MG63 (cell line): ENCODE data around the gene CCDC121. TPM values are rescaled to one million over a fixed set of nuclear protein-coding genes. Genes with fewer than 3 reads are reported as not detected.

Experiments
- DNase-seq: peaks from one replicate; pipeline ENCODE4 v3.0.0-alpha.2; 2020
- H3K27me3 ChIP-seq: fragments of 250-450 bp; sonication (Bioruptor Pico); 2 replicates; pipeline ENCODE4 v1.5.1; 2020; ENCODE audit warnings: mild to moderate bottlenecking, moderate library complexity
- H3K36me3 ChIP-seq: fragments of 250-450 bp; sonication (Bioruptor Pico); 2 replicates; pipeline ENCODE4 v1.5.1; 2020; ENCODE audit warnings: mild to moderate bottlenecking, moderate library complexity
- H3K4me3 ChIP-seq: fragments of 250-450 bp; sonication (Bioruptor Pico); 2 replicates; pipeline ENCODE4 v1.5.1; 2020; ENCODE audit warnings: mild to moderate bottlenecking, moderate library complexity
- H3K9me3 ChIP-seq: fragments of 250-450 bp; sonication (Bioruptor Pico); 2 replicates; pipeline ENCODE4 v1.5.1; 2020; ENCODE audit warnings: mild to moderate bottlenecking, moderate library complexity
- total RNA-seq: library from RNA; depleted of rRNA; stranded (reverse); fragments of >200 nt; shearing (Covaris generic); gene quantifications from 2 replicates; pipeline ENCODE4 v1.2.3, GENCODE V29; 2014; ENCODE audit warnings: low replicate concordance; rRNA removed

Gene CCDC121, protein sequence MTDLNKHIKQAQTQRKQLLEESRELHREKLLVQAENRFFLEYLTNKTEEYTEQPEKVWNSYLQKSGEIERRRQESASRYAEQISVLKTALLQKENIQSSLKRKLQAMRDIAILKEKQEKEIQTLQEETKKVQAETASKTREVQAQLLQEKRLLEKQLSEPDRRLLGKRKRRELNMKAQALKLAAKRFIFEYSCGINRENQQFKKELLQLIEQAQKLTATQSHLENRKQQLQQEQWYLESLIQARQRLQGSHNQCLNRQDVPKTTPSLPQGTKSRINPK
- total RNA-seq = 1.2 and 3.3 TPM in 2 replicates

DNA sequence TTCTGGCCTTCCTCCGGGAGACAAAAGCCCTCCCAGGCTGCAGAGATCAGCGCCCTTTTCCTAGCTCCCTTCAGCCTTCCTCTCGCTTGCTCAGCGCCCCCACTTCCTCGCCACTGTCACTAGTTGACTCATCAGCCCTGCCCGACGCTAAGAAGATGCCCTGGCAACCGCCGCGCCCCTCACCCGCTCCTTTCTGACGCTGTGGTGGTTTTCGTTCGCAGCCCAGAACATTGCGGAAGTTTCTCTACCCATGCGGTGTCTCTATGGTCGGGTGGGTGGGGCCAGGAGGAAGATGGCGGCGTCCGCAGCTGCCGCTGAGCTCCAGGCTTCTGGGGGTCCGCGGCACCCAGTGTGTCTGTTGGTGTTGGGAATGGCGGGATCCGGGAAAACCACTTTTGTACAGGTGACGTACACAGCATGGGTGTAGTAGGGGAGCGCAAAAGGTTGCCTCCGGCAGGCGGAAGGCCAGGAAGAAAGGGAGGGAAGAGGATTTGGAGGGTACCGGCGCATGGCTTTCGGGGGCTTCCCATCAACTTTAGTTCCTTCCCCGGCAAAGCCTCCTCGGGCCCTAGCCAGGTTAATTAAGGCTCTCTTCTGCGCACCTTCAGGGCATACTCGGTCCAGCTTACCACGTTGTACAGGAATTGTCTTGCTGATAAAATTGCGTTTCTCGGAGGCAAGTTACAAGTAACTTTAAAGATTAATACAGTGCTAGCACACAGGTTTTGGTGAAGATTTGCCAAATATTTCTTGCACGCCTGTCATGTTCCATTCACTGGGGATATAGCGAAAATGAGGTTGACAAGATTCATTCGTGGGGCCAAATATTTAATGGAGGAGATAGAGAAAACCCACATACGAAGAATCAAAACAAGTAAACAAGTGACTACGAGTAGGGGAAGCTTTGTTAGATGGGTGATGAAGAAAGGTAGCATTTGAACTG is at the start of gene CCDC121, which contains the start of gene GPN1:
CCDC121 (minus strand) TSS at position 246 of the 943 bp plus-strand sequence. CDS start 1,213 bp downstream, outside the sequence.
GPN1 (plus strand) TSS at position 284 of the 943 bp plus-strand sequence; CDS start at position 293, 9 bp downstream.
- peak; percentile 96 for DNase-seq
- Histone ChIP-seq H3K9me3 (no peaks in the 10 kb centered on the region), H3K27me3 (no peaks in the 10 kb centered on the region), H3K36me3 (peaks cover 42% of the 10 kb centered on the region), H3K4me3 (peak within 1 kb of the TSS; percentile 90)

DNA sequence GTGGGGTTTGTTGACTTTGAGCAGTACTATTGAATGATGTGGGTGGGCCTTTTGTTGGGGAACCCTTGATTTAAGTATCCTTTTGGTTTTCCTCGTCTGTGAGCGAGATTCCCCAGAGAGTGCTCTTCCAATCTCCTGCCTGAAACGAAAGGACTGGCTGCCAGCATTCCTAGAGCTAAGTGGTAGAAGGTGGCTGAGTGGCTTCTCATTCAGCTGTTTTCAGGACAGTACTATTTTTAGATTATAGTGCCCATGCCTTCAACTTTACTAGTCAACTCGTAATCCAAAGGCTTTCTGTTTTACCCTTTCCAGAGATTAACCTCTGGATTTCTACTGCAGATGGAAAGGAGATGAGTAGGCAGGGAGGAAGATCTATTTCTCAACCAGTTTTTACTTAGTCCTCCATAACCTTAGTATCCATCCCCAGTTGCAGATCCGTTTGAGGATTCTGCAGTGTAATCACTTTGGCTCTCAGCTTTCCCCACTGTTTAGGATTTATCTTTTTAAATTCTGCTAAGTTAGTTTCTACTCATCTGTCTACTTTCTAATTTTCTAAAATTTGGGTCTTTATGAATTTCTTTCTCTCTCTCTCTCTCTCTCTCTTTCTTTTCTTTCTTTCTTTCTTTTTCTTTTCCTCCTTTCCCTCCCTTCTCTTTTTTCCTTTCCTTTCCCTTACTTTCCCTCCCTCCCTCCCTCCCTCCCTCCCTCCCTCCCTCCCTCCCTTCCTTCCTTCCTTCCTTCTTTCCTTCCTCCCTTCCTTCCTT is 44.1 kb upstream of the CCDC121 start:
- Histone ChIP-seq H3K27me3 (no peaks in the 10 kb centered on the region), H3K36me3 (peaks cover 53% of the 10 kb centered on the region), H3K9me3 (no peaks in the 10 kb centered on the region), H3K4me3 (no peak overlapping the region)
- no peak for DNase-seq

DNA sequence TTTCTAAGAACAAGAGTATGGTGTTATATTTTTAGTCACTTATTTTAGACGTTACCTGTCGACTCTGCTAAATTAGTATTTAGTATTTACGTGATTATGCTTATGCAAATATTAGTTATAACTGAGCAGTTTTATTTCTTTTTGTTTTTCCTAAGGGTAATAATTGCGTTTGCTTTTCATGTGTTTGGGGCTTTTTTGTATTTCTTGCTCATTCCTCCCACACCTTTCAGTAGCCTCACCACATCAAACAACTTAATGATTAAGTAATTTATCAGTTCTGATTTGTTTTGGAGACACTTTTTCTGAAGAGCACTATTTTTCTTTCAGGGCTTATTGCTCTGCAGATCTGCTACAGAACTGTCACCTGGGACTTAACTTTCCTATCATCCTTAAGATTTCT is 42.4 kb upstream of the CCDC121 start:
- peaks cover 50% of the 10 kb centered on the region for H3K36me3 ChIP-seq
- DNase-seq = no peak
- H3K4me3 ChIP-seq = no peak overlapping the region
- H3K9me3 ChIP-seq = no peaks in the 10 kb centered on the region
- H3K27me3 ChIP-seq = no peaks in the 10 kb centered on the region

DNA sequence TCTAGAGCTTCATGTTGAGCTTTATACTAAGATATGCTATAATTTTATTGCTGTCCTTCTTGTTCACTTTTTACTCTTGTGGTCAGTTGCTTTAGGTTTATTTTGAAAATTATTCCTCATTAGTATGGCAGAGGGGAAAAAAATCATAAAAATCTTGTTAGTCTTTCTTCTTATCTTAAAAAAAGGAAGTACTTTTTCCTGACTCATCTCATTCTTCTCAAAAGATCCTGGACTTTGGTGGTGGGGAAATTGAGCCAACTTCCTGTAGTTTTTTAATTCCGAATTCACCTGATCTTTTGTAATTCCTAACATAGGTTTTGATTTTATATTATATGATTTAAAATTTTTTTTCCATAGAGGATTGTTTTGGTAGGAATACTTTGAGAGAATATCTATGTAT is 38.6 kb upstream of the CCDC121 start:
- no peak for DNase-seq
- Histone ChIP-seq H3K4me3 (no peak overlapping the region), H3K9me3 (no peaks in the 10 kb centered on the region; the same call in 1 of the 2 replicates), H3K27me3 (no peaks in the 10 kb centered on the region), H3K36me3 (peaks cover 27% of the 10 kb centered on the region)

DNA sequence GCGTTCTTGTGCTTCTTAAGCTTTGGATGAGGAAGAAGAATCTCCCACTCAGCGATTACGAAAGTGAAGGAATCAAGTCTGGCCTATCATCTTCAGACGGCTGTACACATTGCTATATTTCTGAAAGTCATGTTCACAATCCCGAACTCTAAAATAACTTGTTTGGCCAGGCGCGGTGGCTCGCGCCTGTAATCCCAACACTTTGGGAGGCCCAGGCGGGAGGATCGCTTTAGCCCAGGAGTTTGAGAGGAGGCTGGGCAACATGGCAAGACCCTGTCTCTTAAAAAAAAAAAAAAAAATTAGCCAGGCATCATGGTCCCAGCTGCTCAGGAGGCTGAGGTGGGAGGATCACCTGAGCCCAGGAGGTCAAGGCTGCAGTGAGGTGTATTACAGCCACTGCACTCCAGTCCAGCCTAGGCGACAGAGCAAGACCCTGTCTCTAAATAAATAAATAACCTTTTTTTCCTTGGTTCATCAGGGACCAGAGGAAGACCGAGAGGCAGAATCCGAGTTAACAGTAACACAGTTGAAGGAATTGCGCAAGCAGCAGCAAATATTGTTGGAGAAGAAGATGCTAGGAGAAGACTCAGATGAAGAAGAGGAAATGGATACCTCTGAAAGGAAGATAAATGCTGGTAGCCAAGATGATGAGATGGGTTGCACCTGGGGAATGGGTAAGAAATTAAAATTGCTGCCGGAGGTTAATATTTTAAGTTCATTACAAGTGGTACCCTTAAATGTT is 36.0 kb upstream of the CCDC121 start:
- no peak for DNase-seq
- Histone ChIP-seq H3K4me3 (peak overlapping the region; percentile 98), H3K36me3 (peaks cover 43% of the 10 kb centered on the region), H3K9me3 (no peaks in the 10 kb centered on the region; the same call in 1 of the 2 replicates), H3K27me3 (no peaks in the 10 kb centered on the region)

DNA sequence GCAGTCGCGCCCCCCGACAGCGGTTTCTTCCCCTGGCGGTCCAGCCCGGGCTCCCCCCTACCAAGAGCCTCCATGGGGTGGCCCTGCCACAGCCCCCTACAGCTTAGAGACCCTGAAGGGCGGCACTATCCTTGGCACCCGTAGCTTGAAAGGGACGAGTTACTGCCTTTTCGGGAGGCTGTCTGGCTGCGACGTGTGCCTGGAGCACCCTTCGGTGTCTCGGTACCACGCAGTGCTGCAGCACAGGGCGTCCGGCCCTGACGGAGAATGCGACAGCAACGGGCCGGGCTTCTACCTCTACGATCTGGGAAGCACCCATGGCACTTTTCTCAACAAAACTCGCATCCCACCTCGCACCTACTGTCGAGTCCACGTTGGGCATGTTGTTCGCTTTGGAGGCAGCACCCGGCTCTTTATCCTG is 35.4 kb upstream of the CCDC121 start:
- Histone ChIP-seq H3K4me3 (peak overlapping the region; percentile 98), H3K9me3 (no peaks in the 10 kb centered on the region; the same call in 1 of the 2 replicates), H3K36me3 (peaks cover 42% of the 10 kb centered on the region), H3K27me3 (no peaks in the 10 kb centered on the region)
- DNase-seq = no peak

DNA sequence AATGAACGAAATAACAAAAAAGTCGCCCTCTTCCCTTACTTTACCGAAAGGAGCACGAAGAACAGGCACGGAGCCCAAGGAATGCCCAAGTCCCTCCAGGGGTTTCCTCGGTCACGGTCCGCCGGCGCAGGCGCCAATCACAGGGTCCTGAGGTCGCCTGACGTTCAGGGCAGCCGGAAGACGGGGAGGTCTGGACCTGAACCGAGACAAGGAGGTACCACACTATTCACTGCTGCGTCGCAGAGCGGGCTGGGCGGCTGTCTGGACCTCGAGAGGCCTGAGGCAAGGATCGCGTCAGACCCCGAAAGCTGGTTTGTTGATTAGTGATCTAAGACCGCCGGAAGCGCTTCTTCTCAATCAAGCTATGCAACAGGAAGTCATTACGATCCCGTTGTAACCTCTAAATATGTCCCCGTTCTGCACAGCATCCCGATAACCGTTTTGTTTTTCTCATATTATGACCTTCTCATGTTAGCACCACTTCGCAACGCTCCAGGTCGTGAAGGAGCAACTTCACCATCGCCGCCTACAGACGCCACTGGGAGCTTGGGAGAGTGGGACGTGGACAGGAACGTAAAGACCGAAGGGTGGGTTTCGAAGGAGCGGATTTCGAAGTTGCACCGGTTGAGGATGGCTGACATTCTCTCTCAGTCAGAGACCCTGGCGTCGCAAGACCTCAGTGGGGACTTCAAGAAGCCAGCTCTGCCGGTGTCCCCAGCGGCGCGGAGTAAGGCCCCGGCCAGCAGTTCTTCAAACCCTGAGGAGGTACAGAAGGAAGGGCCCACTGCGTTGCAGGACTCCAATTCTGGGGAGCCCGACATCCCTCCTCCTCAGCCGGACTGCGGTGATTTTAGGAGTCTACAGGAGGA is 34.7 kb upstream of the CCDC121 start, which contains the start of the genes SLC4A1AP and SUPT7L:
SLC4A1AP (plus strand) TSS at position 605 of the 869 bp plus-strand sequence; CDS start at position 631, 26 bp downstream.
SUPT7L (minus strand) TSS at position 330 of the 869 bp plus-strand sequence. CDS start 1,422 bp downstream, outside the sequence.
- peak within 1 kb of the TSS; percentile 98 for H3K4me3 ChIP-seq
- no peaks in the 10 kb centered on the region for H3K27me3 ChIP-seq
- DNase-seq = peak; percentile 64
- H3K9me3 ChIP-seq = no peaks in the 10 kb centered on the region; the same call in 1 of the 2 replicates
- H3K36me3 ChIP-seq = peaks cover 36% of the 10 kb centered on the region

DNA sequence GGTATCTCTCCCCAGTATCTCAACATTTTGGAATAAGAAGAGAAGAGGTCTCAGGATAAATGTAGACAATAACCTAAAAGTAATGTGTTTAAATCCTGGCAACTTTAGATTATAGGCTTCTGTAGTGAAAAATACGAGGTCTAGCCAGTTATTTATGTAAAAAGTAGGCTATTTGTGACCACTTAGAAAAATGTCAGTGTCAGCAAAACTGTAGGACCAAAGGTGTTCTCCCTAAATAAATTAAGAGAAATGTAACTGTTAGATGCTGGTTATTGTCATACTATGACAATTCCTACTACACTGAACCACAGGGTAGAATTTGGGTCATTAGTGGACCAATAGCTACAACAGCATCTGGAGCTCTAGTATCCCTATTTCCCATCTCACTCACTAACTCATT is 32.6 kb upstream of the CCDC121 start:
- H3K36me3 ChIP-seq = peaks cover 34% of the 10 kb centered on the region
- DNase-seq = no peak
- no peaks in the 10 kb centered on the region; the same call in 1 of the 2 replicates for H3K9me3 ChIP-seq

DNA sequence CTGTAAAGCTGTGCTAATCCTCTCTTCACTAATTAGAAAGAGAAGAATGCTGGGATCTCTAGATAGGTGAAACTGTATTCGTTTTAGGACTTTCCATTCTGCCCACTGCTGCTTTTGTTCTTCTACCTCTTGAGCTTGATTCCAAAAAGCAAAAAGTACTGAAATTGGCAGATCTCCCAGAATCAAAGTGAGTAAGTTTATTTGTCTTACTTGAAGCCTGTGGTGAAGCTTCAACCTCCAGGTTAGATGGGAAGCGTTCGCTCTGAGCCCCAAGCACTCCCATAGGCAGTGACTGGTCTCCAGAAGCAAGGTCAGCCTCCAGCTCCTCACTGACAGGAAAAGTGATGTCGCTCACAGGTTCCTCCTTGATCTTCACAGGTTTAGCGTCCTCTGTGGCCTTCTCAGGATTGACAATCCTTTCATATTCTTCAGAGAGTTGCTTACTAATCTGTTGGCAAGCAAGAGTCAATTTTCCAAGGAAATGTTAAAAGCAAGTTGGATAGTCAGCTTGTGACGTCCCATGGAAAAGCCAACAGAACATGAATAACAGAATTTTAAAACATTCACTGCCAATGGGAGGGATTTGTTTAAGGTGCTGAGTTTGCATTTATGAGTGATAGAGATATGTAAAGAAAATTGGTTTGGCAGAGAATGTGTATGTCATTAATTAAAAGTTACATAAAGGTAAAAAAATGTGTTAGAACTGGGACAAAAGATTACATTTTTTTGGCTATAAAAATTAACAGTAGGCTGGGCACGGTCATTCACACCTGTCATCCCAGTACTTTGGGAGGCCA is 26.5 kb upstream of the CCDC121 start:
- no peaks in the 10 kb centered on the region for H3K9me3 ChIP-seq
- H3K27me3 ChIP-seq = no peaks in the 10 kb centered on the region
- peak; percentile 60 for DNase-seq
- peaks cover 66% of the 10 kb centered on the region for H3K36me3 ChIP-seq
- H3K4me3 ChIP-seq = no peak overlapping the region

More for the DNA sequence above, 32.6 kb upstream of the CCDC121 start:
- H3K27me3 ChIP-seq = no peaks in the 10 kb centered on the region
- no peak overlapping the region for H3K4me3 ChIP-seq

DNA sequence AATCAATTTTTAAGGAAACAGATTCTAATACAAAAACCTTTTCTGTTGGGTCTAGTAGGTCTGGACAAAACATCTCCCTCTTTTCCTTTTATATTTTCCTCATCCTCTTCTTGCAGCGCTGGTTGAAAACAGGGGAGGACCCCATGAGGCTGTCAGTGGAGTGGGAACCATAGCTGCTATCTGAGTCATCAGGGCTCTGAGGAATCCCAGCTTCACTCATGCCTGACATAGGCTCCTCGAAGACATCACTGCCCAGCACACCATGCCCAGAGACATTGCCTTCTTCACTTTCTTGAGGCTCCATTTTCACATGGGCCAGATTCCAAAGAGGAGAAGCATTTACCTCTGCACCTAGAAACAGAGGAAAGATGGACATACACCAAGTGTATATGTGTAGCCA is 24.6 kb upstream of the CCDC121 start:
- Histone ChIP-seq H3K27me3 (no peaks in the 10 kb centered on the region), H3K9me3 (no peaks in the 10 kb centered on the region), H3K4me3 (no peak overlapping the region), H3K36me3 (peaks cover 70% of the 10 kb centered on the region)
- DNase-seq = no peak

DNA sequence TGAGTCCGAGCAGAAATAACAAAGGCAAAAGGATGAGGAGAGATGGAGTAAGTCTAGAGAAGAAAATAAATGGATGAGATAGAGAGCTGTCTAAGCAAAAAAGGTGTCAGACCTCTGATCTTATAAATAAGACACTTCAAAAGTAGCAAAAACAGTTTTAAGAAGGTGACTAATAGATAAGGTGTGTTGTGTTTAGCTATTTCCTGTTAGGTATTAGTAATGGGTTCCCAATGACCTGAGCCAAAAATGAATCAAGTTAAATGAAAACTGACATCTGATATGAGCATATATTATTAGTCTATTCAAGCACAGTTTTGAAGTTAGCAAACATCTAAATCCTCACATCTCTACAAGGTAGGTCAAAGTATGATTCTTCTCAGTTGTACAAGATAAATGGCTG is 24.0 kb upstream of the CCDC121 start:
- DNase-seq = no peak
- Histone ChIP-seq H3K36me3 (peaks cover 76% of the 10 kb centered on the region), H3K9me3 (no peaks in the 10 kb centered on the region), H3K27me3 (no peaks in the 10 kb centered on the region), H3K4me3 (no peak overlapping the region)

DNA sequence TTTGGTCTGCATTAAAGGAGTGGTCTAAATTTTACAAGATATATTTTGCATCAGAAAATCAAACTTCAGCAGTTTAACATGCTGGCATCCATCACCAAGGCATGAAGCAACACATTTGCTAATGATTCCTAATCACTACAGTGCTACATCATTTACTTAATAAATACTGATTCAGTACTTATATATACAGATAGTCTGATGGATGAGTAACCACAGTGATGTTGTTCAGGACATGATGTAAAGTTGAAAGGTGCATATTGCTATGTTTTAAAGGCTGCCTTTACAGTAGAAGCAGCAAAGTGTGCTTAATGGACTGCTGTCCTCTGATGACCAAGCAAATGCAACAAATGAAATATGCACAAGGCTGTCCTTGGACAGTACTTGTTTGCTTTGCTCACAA is 23.5 kb upstream of the CCDC121 start:
- Histone ChIP-seq H3K4me3 (no peak overlapping the region), H3K27me3 (no peaks in the 10 kb centered on the region), H3K36me3 (peaks cover 75% of the 10 kb centered on the region), H3K9me3 (no peaks in the 10 kb centered on the region)
- DNase-seq = no peak

DNA sequence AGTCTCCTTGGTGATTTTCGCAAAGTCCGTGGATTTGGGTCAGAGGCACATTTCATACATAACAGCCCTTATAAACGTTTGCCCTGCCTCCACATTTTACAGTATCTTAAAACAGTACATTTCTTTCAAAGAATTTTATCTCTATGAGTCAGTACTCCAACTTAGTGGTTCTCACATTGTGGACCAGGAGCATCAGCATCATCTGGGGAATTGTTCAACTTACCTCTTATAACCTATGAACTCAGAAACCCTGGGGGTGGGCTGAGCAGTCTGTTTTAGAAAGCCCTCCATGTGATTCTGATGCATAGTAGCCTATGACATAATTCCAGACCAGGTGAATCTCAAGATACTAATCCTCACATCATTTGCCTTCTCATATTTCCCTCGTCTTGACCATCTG is 22.2 kb upstream of the CCDC121 start:
- no peaks in the 10 kb centered on the region for H3K9me3 ChIP-seq
- H3K36me3 ChIP-seq = peaks cover 68% of the 10 kb centered on the region
- DNase-seq = no peak
- no peaks in the 10 kb centered on the region for H3K27me3 ChIP-seq
- H3K4me3 ChIP-seq = no peak overlapping the region

DNA sequence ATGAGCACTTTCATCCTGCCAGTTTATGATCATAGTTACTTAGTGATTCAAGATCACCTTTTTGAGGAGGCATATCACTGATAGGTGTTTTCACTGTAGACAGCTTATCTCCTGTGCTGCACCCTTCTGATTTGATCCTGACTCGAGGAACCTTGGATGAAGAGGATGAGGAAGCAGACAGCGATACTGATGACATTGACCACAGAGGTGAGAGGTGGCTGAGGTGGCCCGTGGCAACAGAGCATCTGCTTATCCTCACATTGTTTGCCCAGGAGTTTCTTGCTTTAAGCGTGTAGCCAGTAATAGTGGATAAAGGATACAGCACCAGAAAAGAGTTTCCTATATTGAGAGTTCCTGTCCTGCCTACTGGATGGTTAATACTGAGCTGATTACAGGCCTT is 18.9 kb upstream of the CCDC121 start:
- no peaks in the 10 kb centered on the region for H3K9me3 ChIP-seq
- H3K36me3 ChIP-seq = peaks cover 50% of the 10 kb centered on the region

More for the DNA sequence above, 18.9 kb upstream of the CCDC121 start:
- H3K4me3 ChIP-seq = no peak overlapping the region
- H3K27me3 ChIP-seq = no peaks in the 10 kb centered on the region
- DNase-seq = no peak
